Activated B cell treated with CpG ODN at 0.5 μM for 24 hours (primary cell): Measurements from ENCODE around the gene PARM1. TPM values are rescaled to one million over a fixed set of nuclear protein-coding genes. Genes with fewer than 3 reads are reported as not detected.

Experiments
- ATAC-seq: fragments of 200-7000 bp; cut with Tn5 transposase; one replicate; pipeline ENCODE4 v1.10.0; 2021; ENCODE audit warnings: low read depth, mild to moderate bottlenecking, moderate library complexity
- CTCF ChIA-PET: fragments of 350-600 bp; sonication (Branson Sonifier 250); formaldehyde crosslinking; loops from one replicate; lab custom pipeline; 2021; ENCODE audit warnings: antibody characterized with exemption; lab: Charles Lee
- POLR2A ChIA-PET: fragments of 350-600 bp; sonication (Branson Sonifier 250); formaldehyde crosslinking; loops from one replicate; lab custom pipeline; 2021; ENCODE audit warnings: antibody characterized with exemption; lab: Charles Lee
- DNase-seq: peaks from one replicate; pipeline ENCODE4 v3.0.0; 2022
- H3K27ac Mint-ChIP-seq: one replicate; pipeline ENCODE4 v1.8.0; 2020; ENCODE audit warnings: mixed read lengths
- H3K27me3 Mint-ChIP-seq: one replicate; pipeline ENCODE4 v1.8.0; 2021; ENCODE audit warnings: mixed read lengths
- H3K36me3 Mint-ChIP-seq: one replicate; pipeline ENCODE4 v1.8.0; 2021; ENCODE audit warnings: low read depth, mixed read lengths
- H3K4me1 Mint-ChIP-seq: one replicate; pipeline ENCODE4 v1.8.0; 2021; ENCODE audit warnings: mixed read lengths
- H3K4me3 Mint-ChIP-seq: one replicate; pipeline ENCODE4 v1.8.0; 2020; ENCODE audit warnings: mild to moderate bottlenecking, mixed read lengths
- H3K9me3 Mint-ChIP-seq: one replicate; pipeline ENCODE4 v1.8.0; 2020; ENCODE audit warnings: mixed read lengths
- CTCF ChIP-seq: fragments of 200-600 bp; IDR thresholded peaks from one replicate; pipeline ENCODE4 v1.8.0; 2022; ENCODE audit warnings: antibody characterized with exemption, mild to moderate bottlenecking
- intact Hi-C: fragments of 100-400 bp; cut with micrococcal nuclease; formaldehyde crosslinking; loops from one replicate; pipeline ENCODE4 v1.15.1; 2024
- total RNA-seq: library from RNA; stranded (reverse); gene quantifications from 2 replicates; pipeline ENCODE4 v1.2.3, GENCODE V29; 2022

Gene PARM1
- total RNA-seq, 1 donor from 2014 or later, result 6.5 TPM

DNA sequence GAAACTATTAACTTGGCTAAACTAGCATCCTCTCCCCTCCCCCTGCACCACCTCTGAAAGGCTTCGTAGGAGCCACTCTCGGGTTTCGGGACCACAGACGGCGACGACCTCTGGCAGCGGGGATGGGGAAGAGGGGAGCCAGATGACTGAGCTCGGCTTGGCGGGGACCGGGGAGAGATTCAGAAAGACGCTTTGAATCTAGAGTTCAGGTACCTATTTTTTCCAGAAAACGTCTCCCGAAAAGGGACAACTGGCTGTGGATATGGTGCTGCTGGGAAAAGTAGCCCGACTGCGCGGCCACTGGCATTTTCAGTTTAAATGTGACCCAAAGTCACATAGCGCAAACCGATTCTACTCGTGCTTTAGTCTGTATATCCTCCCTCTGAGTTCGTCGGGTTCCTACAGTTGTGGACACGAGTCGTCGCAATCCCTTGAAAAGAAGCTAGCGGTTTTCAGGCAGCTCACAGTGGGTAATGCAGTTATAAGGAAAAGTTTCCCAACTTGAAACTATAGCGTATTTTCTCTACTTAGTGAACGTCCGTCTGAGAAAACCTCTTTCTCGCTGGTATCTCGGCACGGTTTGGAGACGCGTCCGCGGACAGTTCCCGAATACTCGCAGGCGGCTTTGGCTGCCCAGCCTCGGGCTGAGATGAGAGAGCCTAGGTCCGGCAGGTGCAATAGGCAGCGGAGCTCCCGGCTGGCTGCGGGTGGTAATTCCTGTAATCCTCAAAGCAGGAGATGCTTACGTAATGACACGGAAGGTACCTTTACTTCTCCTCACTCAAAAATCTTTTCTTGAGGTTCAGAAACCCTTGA is 1.3 kb downstream of the PARM1 start:
- peak overlapping the region; percentile 91 for H3K4me3 Mint-ChIP-seq
- no peak for ATAC-seq
- ChIA-PET POLR2A (interaction anchor here (0.7 to 1.5 kb wide), 3 partner anchors 56 to 580 kb away, joined by 3 to 7 read pairs (median 4); partner anchors contain the start of genes RCHY1 and THAP6), CTCF (interaction anchor here (0.5 to 3.6 kb wide), 8 partner anchors 59 to 580 kb away, joined by 3 to 19 read pairs (median 6); partner anchors contain the start of genes RCHY1 and THAP6)
- H3K36me3 Mint-ChIP-seq, result peaks cover 6% of the 10 kb centered on the region
- H3K27ac Mint-ChIP-seq, result peak overlapping the region; percentile 82
- no peak for TF ChIP-seq CTCF
- peak; percentile 18 for DNase-seq
- peaks cover 7% of the 10 kb centered on the region for H3K27me3 Mint-ChIP-seq
- peaks cover 39% of the 10 kb centered on the region for H3K4me1 Mint-ChIP-seq
- intact Hi-C loops, result loop anchor here (2.0 to 10.0 kb wide), 5 partner anchors 168 to 788 kb away; partner anchors contain the start of gene USO1
- H3K9me3 Mint-ChIP-seq, result no peaks in the 10 kb centered on the region

- Mint-ChIP-seq H3K4me3 (peak overlapping the region; percentile 91), H3K27ac (peak overlapping the region; percentile 82), H3K27me3 (peaks cover 7% of the 10 kb centered on the region), H3K9me3 (no peaks in the 10 kb centered on the region), H3K4me1 (peaks cover 36% of the 10 kb centered on the region), H3K36me3 (peaks cover 6% of the 10 kb centered on the region)
- ChIA-PET CTCF (interaction anchor here (0.5 to 3.5 kb wide), 3 partner anchors 60 to 558 kb away, joined by 3 to 19 read pairs (median 4); no protein-coding TSS in a partner anchor), POLR2A (interaction anchor here (0.6 to 1.2 kb wide), 3 partner anchors 55 to 500 kb away, joined by 3 to 6 read pairs (median 4); no protein-coding TSS in a partner anchor)
- DNase-seq (no peak), ATAC-seq (no peak)
- TF ChIP-seq CTCF, result no peak
- intact Hi-C loops, result loop anchor here (2.0 to 10.0 kb wide), 5 partner anchors 167 to 787 kb away; partner anchors contain the start of gene USO1
Observed at GRCh38 chr4:74934888-74935287, 2.0 kb downstream of the PARM1 start.

GRCh38 chr4:74941123-74941522 is 8.2 kb downstream of the PARM1 start:
- H3K4me3 Mint-ChIP-seq, result no peak overlapping the region
- CTCF ChIA-PET, result no interaction called here
- no peaks in the 10 kb centered on the region for H3K36me3 Mint-ChIP-seq
- TF ChIP-seq CTCF, result no peak
- DNase-seq, result no peak
- H3K27ac Mint-ChIP-seq, result no peak overlapping the region
- H3K9me3 Mint-ChIP-seq, result no peaks in the 10 kb centered on the region
- no peak for ATAC-seq
- no peaks in the 10 kb centered on the region for H3K27me3 Mint-ChIP-seq
- peaks cover 13% of the 10 kb centered on the region for H3K4me1 Mint-ChIP-seq
- intact Hi-C loops, result no loop called here
- POLR2A ChIA-PET, result no interaction called here

DNA sequence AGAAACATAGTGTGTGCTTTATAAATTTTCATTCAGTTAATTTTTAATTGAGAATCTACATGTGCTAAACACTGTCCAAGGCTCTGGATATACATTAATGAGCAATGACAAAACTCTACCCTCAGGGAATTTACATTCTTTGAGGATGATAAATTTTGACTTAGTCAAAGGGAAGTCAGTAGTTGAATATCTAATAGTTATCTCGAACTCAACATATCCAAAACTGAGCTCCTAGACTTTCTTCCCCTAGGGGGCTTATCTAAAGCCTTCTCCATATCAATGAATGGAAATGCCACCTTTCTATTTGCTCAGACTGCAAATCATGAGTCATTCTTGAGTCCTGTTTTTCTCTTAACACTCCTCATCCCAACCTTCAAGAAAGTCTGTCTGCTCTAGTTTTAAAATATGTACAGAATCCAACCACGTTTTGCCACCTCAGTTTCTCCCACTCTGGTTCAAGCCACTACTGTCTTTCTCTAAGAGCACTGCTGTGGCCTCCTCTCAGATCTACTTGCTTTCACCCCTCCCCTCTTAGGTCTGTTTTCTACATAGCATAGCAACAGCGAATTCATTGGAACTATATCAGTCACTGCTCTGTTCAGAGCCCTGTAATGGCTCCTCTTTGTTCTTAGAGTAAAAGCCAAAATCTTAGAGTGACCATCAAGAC is 9.5 kb downstream of the PARM1 start:
- ATAC-seq (no peak), DNase-seq (no peak)
- intact Hi-C loops, result no loop called here
- Mint-ChIP-seq H3K27ac (peak overlapping the region; percentile 3), H3K4me3 (no peak overlapping the region), H3K27me3 (no peaks in the 10 kb centered on the region), H3K9me3 (no peaks in the 10 kb centered on the region), H3K36me3 (no peaks in the 10 kb centered on the region), H3K4me1 (peaks cover 9% of the 10 kb centered on the region)
- CTCF ChIA-PET, result interaction anchor here (1.2 kb wide), 1 partner anchor 10 kb away, joined by 5 read pairs; the partner anchor contains the start of gene PARM1
- POLR2A ChIA-PET, result no interaction called here
- TF ChIP-seq CTCF, result no peak

- Mint-ChIP-seq H3K4me3 (no peak overlapping the region), H3K4me1 (peaks cover 9% of the 10 kb centered on the region), H3K27ac (no peak overlapping the region), H3K27me3 (no peaks in the 10 kb centered on the region), H3K9me3 (no peaks in the 10 kb centered on the region), H3K36me3 (no peaks in the 10 kb centered on the region)
- ATAC-seq (no peak), DNase-seq (no peak)
- POLR2A ChIA-PET, result no interaction called here
- no peak for TF ChIP-seq CTCF
- CTCF ChIA-PET, result interaction anchor here (1.2 kb wide), 1 partner anchor 11 kb away, joined by 5 read pairs; the partner anchor contains the start of gene PARM1
- intact Hi-C loops, result no loop called here
Observed at GRCh38 chr4:74942918-74943253, 10.0 kb downstream of the PARM1 start.
